ENCODE measurements around the gene TELO2.

- TF ChIP-seq POLR2A (IDR thresholded peaks at IDR 0.05) (no peak), CTCF (IDR thresholded peaks at IDR 0.05) (no peak)
Measured at GRCh38 chr16:1450841-1451240, 42.3 kb upstream of the TELO2 start.

Measured in esophagus squamous epithelium (tissue), 4 donors.